Coronary artery (tissue), 2 donors: Measurements from ENCODE around the gene MRPL45.

Source experiments
- DNase-seq: peaks from one replicate; pipeline ENCODE4 v3.0.0-alpha.2; 2017; ENCODE audit warnings: low spot score
- H3K27ac ChIP-seq, 2 donors: fragments of 200-600 bp; sonication (generic); one replicate each; pipeline ENCODE4 v1.5.1; 2016 to 2019
- H3K4me3 ChIP-seq: fragments of 200-600 bp; sonication (generic); 2 replicates; pipeline ENCODE4 v1.5.1; 2016; ENCODE audit warnings: mild to moderate bottlenecking, moderate library complexity
- CTCF ChIP-seq: fragments of 200-600 bp; sonication (generic); IDR thresholded peaks from one replicate; pipeline ENCODE4 v1.5.1; 2019; ENCODE audit warnings: antibody characterized with exemption

Gene MRPL45

GRCh38 chr17:38330941-38331411 is 34.0 kb downstream of the MRPL45 start:
- TF ChIP-seq CTCF, result no peak
- no peak for DNase-seq
- no peak overlapping the region for H3K4me3 ChIP-seq
- no peak overlapping the region for H3K27ac ChIP-seq

- TF ChIP-seq CTCF, result no peak
- DNase-seq, result no peak
- H3K27ac ChIP-seq, result no peak overlapping the region
- H3K4me3 ChIP-seq, result no peak overlapping the region
Measured at GRCh38 chr17:38332735-38333134, 35.8 kb downstream of the MRPL45 start.

- H3K27ac ChIP-seq, result no peak overlapping the region
- TF ChIP-seq CTCF, result no peak
- H3K4me3 ChIP-seq, result no peak overlapping the region
- no peak for DNase-seq
Measured at GRCh38 chr17:38333635-38334295, 36.8 kb downstream of the MRPL45 start.

- DNase-seq, result no peak
- no peak overlapping the region for H3K27ac ChIP-seq
- H3K4me3 ChIP-seq, result no peak overlapping the region
- no peak for TF ChIP-seq CTCF
Measured at GRCh38 chr17:38334480-38335364, 37.8 kb downstream of the MRPL45 start.

- TF ChIP-seq CTCF, result no peak
- Histone ChIP-seq H3K4me3 (no peak overlapping the region), H3K27ac (no peak overlapping the region)
- DNase-seq, result no peak
Measured at GRCh38 chr17:38336838-38337237, 39.9 kb downstream of the MRPL45 start.

- Histone ChIP-seq H3K27ac (no peak overlapping the region), H3K4me3 (no peak overlapping the region)
- TF ChIP-seq CTCF, result no peak
- no peak for DNase-seq
Measured at GRCh38 chr17:38338053-38338452, 41.1 kb downstream of the MRPL45 start.

- DNase-seq, result no peak
- TF ChIP-seq CTCF, result no peak
- Histone ChIP-seq H3K4me3 (no peak overlapping the region), H3K27ac (no peak overlapping the region)
Measured at GRCh38 chr17:38338535-38338934, 41.6 kb downstream of the MRPL45 start.
